Epithelial cell of proximal tubule (primary cell): ENCODE measurements around the gene MCCC2. TPM values are rescaled to one million over a fixed set of nuclear protein-coding genes. Genes with fewer than 3 reads are reported as not detected.

Experiments used
- DNase-seq: peaks from one replicate; pipeline ENCODE4 v3.0.0-alpha.2; 2011; ENCODE audit warnings: low read depth
- H3K4me3 ChIP-seq: 2 replicates; pipeline ENCODE4 v1.5.1; 2011; ENCODE audit warnings: low read depth, mild to moderate bottlenecking, low read length
- total RNA-seq: library from RNA; depleted of rRNA; stranded (reverse); fragments of >200 nt; gene quantifications from 2 replicates; pipeline ENCODE4 v1.2.3, GENCODE V29; 2015
- TF ChIP-seq, protein P1 (sequence below): conservative IDR thresholded peaks from 2 replicates; pipeline ENCODE4 v1.5.1; 2012; ENCODE audit warnings: low read depth, mild to moderate bottlenecking, low read length

The MCCC2 gene
- total RNA-seq, 1 donor from 2014 or later: 25.3 TPM

DNA sequence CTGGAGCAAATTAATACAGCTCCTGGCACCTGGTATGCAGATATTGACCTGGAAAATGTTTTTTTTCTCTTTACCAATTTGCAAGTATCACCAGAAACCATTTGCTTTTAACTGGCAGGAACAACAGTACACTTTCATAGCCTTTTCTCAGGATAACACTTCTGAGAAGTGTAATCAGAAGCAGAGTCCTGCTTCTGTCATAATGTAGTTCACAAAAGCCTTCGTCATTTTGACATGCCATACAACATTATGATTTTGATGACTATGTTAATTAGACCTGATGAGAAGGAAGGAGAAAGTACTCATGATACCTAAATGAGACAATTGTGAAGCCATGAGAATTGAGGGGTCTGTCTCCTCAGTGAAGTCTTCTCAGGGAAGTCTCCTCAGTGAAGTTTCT lies 90.8 kb downstream of the MCCC2 start:
- TF ChIP-seq, protein P1, sequence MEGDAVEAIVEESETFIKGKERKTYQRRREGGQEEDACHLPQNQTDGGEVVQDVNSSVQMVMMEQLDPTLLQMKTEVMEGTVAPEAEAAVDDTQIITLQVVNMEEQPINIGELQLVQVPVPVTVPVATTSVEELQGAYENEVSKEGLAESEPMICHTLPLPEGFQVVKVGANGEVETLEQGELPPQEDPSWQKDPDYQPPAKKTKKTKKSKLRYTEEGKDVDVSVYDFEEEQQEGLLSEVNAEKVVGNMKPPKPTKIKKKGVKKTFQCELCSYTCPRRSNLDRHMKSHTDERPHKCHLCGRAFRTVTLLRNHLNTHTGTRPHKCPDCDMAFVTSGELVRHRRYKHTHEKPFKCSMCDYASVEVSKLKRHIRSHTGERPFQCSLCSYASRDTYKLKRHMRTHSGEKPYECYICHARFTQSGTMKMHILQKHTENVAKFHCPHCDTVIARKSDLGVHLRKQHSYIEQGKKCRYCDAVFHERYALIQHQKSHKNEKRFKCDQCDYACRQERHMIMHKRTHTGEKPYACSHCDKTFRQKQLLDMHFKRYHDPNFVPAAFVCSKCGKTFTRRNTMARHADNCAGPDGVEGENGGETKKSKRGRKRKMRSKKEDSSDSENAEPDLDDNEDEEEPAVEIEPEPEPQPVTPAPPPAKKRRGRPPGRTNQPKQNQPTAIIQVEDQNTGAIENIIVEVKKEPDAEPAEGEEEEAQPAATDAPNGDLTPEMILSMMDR: no peak
- DNase-seq: no peak
- no peak overlapping the region for H3K4me3 ChIP-seq

DNA sequence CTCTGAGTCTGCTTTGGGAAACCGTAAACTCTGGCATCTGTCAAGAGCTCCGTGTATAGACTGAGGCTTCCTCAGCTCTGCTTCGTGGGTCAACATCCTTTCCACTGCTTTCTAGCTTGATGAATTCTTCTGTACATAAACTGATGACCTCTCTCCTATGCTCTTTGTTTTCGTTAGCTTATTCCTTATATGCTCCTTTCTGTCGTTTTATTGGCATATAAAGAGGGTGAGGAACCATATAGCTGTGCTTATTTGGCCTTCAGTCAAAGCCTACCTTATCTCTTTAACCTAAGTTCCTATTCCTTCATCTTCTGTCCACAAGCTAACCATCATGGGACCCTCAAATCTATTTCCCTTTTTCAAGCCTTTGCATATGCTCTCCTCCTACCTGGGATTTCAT lies 92.6 kb downstream of the MCCC2 start:
- TF ChIP-seq, protein P1: no peak
- no peak for DNase-seq
- H3K4me3 ChIP-seq: no peak overlapping the region

DNA sequence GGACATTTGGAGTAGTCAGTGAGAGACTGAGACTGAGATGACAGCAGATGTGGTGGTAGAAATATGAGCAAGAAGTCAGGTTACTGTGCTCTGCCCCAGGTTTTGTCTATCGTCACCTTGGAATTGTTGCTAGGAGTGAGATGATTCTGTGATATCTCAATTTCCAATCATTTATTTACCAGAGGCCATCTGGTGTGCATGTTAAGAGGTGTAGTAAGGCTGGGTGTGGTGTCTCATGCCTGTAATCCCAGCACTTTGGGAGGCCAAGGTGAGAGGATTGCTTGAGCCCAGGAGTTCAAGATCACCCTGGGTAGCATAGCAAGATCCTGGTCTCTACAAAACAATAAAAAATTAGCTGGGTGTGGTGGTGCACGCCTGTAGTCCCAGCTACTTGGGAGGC lies 93.4 kb downstream of the MCCC2 start:
- no peak overlapping the region for H3K4me3 ChIP-seq
- TF ChIP-seq, protein P1: no peak
- DNase-seq: no peak

DNA sequence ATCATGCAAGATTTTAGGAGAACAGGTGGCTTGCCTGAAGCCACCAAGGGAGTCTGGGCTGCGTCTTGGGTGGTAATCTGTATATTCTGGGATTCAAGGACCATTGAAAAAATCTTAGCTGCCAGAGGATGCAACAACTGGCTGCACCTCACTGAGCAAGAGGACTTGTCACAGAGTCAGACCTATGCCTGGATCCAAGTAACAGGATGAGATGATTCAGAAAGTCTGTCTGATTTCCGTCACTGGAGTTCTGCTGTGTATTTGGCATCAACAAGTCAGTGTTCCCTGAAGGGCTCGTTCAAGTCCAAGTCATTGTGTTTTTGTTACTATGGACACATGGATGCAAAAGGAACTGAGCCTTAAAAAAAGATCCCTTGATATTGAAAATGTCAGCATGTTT lies 94.2 kb downstream of the MCCC2 start:
- DNase-seq: peak; percentile 56
- H3K4me3 ChIP-seq: no peak overlapping the region
- TF ChIP-seq, protein P1: no peak

DNA sequence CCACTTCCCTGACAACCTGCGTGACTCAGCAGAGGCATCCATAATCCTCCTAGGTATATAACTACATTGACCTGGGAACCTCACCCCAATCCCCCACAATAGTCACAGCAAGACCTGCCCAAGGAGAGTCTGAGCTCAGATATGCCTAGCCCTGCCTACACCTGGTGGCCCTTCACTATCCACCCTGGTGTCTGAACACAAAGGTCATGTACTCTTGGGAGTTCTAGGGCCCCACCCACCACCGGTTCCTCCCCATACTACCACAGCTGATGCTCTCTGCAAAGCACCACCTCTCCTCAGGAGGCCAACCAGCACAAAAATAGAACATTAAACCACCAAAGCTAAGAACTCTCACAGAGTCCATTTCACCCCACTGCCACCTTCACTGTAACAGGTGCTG lies 97.2 kb downstream of the MCCC2 start:
- DNase-seq: no peak
- TF ChIP-seq, protein P1: no peak
- no peak overlapping the region for H3K4me3 ChIP-seq

DNA sequence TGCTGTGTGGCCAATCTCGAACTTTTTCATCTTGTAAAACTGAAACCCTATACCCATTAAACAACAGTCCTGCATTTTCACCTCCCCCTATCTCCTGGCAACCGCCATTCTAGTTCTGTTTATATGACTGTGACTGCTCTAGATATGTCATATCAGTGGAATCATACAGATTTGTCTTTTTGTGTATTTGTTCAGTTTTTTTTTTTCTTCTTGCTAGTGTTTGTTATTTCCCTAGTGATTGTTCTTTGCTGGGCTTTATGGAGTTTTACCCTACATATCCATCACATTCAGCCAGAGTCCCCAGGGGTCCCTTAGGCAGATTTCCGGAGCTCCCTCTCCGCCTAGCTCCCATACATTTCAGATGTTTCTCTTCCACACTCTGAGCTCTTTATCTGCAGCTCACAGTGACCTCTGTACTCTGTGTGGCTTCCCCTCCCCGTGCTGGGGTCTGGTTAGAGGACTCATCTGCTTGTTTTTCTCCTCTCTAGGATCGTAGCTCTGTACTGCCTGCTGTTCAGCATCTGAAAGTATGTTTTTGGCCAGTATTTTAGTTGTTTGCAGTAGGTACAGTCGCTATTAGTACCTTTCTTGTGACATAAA lies 106.8 kb downstream of the MCCC2 start:
- H3K4me3 ChIP-seq: no peak overlapping the region
- TF ChIP-seq, protein P1: no peak
- DNase-seq: no peak

DNA sequence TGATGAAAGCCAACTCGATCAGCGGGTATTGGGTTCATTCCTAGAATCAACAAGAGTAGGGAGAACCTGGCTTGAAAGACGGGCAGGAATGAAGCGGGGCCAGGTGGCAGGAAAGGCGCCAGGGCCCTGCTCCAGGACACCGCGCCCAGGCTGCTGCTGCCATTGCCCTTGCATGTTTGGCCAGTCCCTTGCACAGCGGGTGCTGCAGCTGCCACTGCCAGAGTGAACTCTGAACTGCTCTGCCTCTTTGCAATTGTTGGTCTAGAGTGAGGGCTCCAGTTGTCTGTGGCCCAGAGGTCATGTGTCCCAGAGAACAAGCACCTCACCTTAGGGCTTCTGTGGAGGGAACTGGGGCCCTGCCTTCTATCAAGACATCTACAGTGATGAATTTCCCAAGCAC lies 107.9 kb downstream of the MCCC2 start:
- no peak for DNase-seq
- H3K4me3 ChIP-seq: no peak overlapping the region
- TF ChIP-seq, protein P1: no peak
